GM23338 (cell line): Measurements from ENCODE around the gene PTGR3. TPM values are rescaled to one million over a fixed set of nuclear protein-coding genes. Genes with fewer than 3 reads are reported as not detected.

Experiments used
- ATAC-seq: fragments of 200-7000 bp; cut with Tn5 transposase; 3 replicates; pipeline ENCODE4 v1.9.1; 2020
- DNase-seq: peaks from one replicate; pipeline ENCODE4 v3.0.0-alpha.2; 2015; ENCODE audit warnings: low spot score
- H2AFZ ChIP-seq: fragments of 200-600 bp; sonication (generic); 2 replicates; pipeline ENCODE4 v1.8.0; 2016; ENCODE audit warnings: antibody characterized with exemption, mild to moderate bottlenecking, moderate library complexity
- H3F3A ChIP-seq: fragments of 200-600 bp; sonication (generic); replicated peaks from 2 replicates; pipeline ENCODE4 v1.8.0; 2017; ENCODE audit warnings: antibody characterized with exemption, mixed run types, low read depth
- H3K27ac ChIP-seq: fragments of 200-600 bp; sonication (generic); 2 replicates; pipeline ENCODE4 v1.6.1; 2016; ENCODE audit warnings: low read depth
- H3K27me3 ChIP-seq: fragments of 200-600 bp; sonication (generic); 2 replicates; pipeline ENCODE4 v1.8.0; 2016; ENCODE audit warnings: mild to moderate bottlenecking, mixed run types, moderate library complexity; ENCODE audit not compliant: insufficient read depth
- H3K36me3 ChIP-seq: fragments of 200-600 bp; sonication (generic); 2 replicates; pipeline ENCODE4 v1.8.0; 2016; ENCODE audit warnings: mild to moderate bottlenecking; ENCODE audit not compliant: insufficient read depth
- H3K4me1 ChIP-seq: fragments of 200-600 bp; sonication (generic); 2 replicates; pipeline ENCODE4 v1.8.0; 2016; ENCODE audit warnings: mild to moderate bottlenecking, moderate library complexity; ENCODE audit not compliant: insufficient read depth
- H3K4me2 ChIP-seq: fragments of 200-600 bp; sonication (generic); 2 replicates; pipeline ENCODE4 v1.7.1; 2017; ENCODE audit warnings: mixed run types
- H3K4me3 ChIP-seq: fragments of 200-600 bp; sonication (generic); 2 replicates; pipeline ENCODE4 v1.6.1; 2016; ENCODE audit warnings: mixed run types
- H3K79me2 ChIP-seq: fragments of 200-600 bp; sonication (generic); replicated peaks from 2 replicates; pipeline ENCODE4 v1.8.0; 2017; ENCODE audit warnings: mild to moderate bottlenecking; ENCODE audit not compliant: insufficient read depth
- H3K9me2 ChIP-seq: fragments of 200-600 bp; sonication (generic); 2 replicates; pipeline ENCODE4 v1.8.0; 2017; ENCODE audit not compliant: insufficient read depth
- H4K20me1 ChIP-seq: fragments of 200-600 bp; sonication (generic); replicated peaks from 2 replicates; pipeline ENCODE4 v1.8.0; 2017; ENCODE audit warnings: mild to moderate bottlenecking; ENCODE audit not compliant: insufficient read depth
- H3K27ac Mint-ChIP-seq: 2 replicates; pipeline ENCODE4 v1.8.0; 2020; ENCODE audit warnings: inconsistent platforms, mild to moderate bottlenecking, moderate library complexity, mixed read lengths
- H3K27me3 Mint-ChIP-seq: 3 replicates; pipeline ENCODE4 v1.8.0; 2022; ENCODE audit warnings: low read depth, mild to moderate bottlenecking, moderate library complexity, mixed read lengths, inconsistent platforms; ENCODE audit not compliant: insufficient read depth, poor library complexity
- H3K36me3 Mint-ChIP-seq: 3 replicates; pipeline ENCODE4 v1.8.0; 2021; ENCODE audit warnings: low read depth, mild to moderate bottlenecking, inconsistent platforms, moderate library complexity, mixed read lengths
- H3K4me1 Mint-ChIP-seq: 3 replicates; pipeline ENCODE4 v1.8.0; 2020; ENCODE audit warnings: mild to moderate bottlenecking, inconsistent platforms, mixed read lengths
- H3K4me3 Mint-ChIP-seq: 3 replicates; pipeline ENCODE4 v1.8.0; 2021; ENCODE audit warnings: moderate library complexity, mild to moderate bottlenecking, inconsistent platforms, mixed read lengths
- H3K9me3 Mint-ChIP-seq: 3 replicates; pipeline ENCODE4 v1.8.0; 2020; ENCODE audit warnings: moderate library complexity, mild to moderate bottlenecking, inconsistent platforms, mixed read lengths
- CREB1 ChIP-seq: fragments of 250-450 bp; sonication (Bioruptor Pico); IDR thresholded peaks from 2 replicates; pipeline ENCODE4 v1.5.0; 2020; ENCODE audit warnings: low read depth, mild to moderate bottlenecking, moderate library complexity
- CTCF ChIP-seq, 2 experiments: fragments of 200-600 bp in 1 of 2; sonication (generic) in 1 of 2; conservative IDR thresholded peaks; 2 replicates each; pipeline versions ENCODE4 v1.5.1 to v1.6.1; 2016 to 2017; ENCODE audit warnings: antibody characterized with exemption in 2 of 2, low read depth in 2 of 2, mild to moderate bottlenecking in 2 of 2, moderate library complexity in 1 of 2
- ETS1 ChIP-seq: IDR thresholded peaks from 2 replicates; pipeline ENCODE4 v1.6.1; 2016; ENCODE audit warnings: antibody characterized with exemption
- EZH2 ChIP-seq: fragments of 200-600 bp; sonication (generic); IDR thresholded peaks from one replicate; pipeline ENCODE4 v1.8.0; 2017; ENCODE audit warnings: antibody characterized with exemption, mild to moderate bottlenecking, low read depth; ENCODE audit not compliant: unreplicated experiment
- EZH2phosphoT487 ChIP-seq: fragments of 200-600 bp; sonication (generic); IDR thresholded peaks from one replicate; pipeline ENCODE4 v1.8.1; 2018; ENCODE audit warnings: antibody characterized with exemption; ENCODE audit not compliant: unreplicated experiment
- JUNB ChIP-seq: IDR thresholded peaks from one replicate; pipeline ENCODE4 v1.6.1; 2016; ENCODE audit warnings: antibody characterized with exemption; ENCODE audit not compliant: unreplicated experiment
- NANOG ChIP-seq: IDR thresholded peaks from 2 replicates; pipeline ENCODE4 v1.6.1; 2016; ENCODE audit warnings: antibody characterized with exemption, borderline replicate concordance
- POLR2AphosphoS5 ChIP-seq: IDR thresholded peaks from 2 replicates; pipeline ENCODE4 v1.6.1; 2016; ENCODE audit warnings: antibody characterized with exemption, low read depth
- REST ChIP-seq: IDR thresholded peaks from one replicate; pipeline ENCODE4 v1.6.1; 2018; ENCODE audit warnings: antibody characterized with exemption; ENCODE audit not compliant: unreplicated experiment
- STAT1 ChIP-seq: IDR thresholded peaks from one replicate; pipeline ENCODE4 v1.6.1; 2016; ENCODE audit warnings: antibody characterized with exemption; ENCODE audit not compliant: unreplicated experiment
- ZNF114 ChIP-seq: fragments of 250-450 bp; sonication (Bioruptor Pico); IDR thresholded peaks from 2 replicates; pipeline ENCODE4 v1.5.0; 2020; ENCODE audit warnings: mild to moderate bottlenecking, moderate library complexity
- ZNF331 ChIP-seq: fragments of 250-450 bp; sonication (Bioruptor Pico); IDR thresholded peaks from 2 replicates; pipeline ENCODE4 v1.5.0; 2020; ENCODE audit warnings: low read depth, mild to moderate bottlenecking, moderate library complexity
- ZNF462 ChIP-seq: fragments of 250-450 bp; sonication (Bioruptor Pico); IDR thresholded peaks from 2 replicates; pipeline ENCODE4 v1.5.0; 2020; ENCODE audit warnings: mild to moderate bottlenecking, moderate library complexity
- polyA plus RNA-seq: library from polyadenylated mRNA; unstranded; fragments of >200 nt; fragmentation: Nextera tagmentation; extraction: Ambion mirVana; gene quantifications from 2 replicates; pipeline ENCODE4 v1.2.1, GENCODE V29; 2016
- total RNA-seq: library from RNA; depleted of rRNA; stranded (reverse); fragments of >200 nt; shearing (Covaris generic); gene quantifications from 2 replicates; pipeline ENCODE4 v1.2.3, GENCODE V29; 2014

PTGR3 gene
- total and polyA plus RNA-seq, 2 experiments from 2014 or later: 0.84 to 1.5 TPM

- H3K9me2 ChIP-seq: no peaks in the 10 kb centered on the region
- H2AFZ ChIP-seq: no peak overlapping the region
- Mint-ChIP-seq H3K4me1 (no peaks in the 10 kb centered on the region; the same call in 2 of the 3 replicates), H3K36me3 (no peaks in the 10 kb centered on the region), H3K27ac (no peak overlapping the region), H3K4me3 (no peak overlapping the region), H3K27me3 (no peaks in the 10 kb centered on the region), H3K9me3 (no peaks in the 10 kb centered on the region)
- H3K4me1 ChIP-seq: no peaks in the 10 kb centered on the region
- H3K27ac ChIP-seq: no peak overlapping the region
- no peaks in the 10 kb centered on the region for H3K27me3 ChIP-seq
- TF ChIP-seq JUNB: no peak
- TF ChIP-seq ETS1: no peak
- no peak for TF ChIP-seq CTCF (conservative IDR thresholded peaks at IDR 0.05; ENCODE audit: low read depth in 2 of 2)
- no peak for TF ChIP-seq NANOG
- no peak for TF ChIP-seq ZNF331
- TF ChIP-seq ZNF462 (CRISPR knock-in tag): no peak
- TF ChIP-seq REST: no peak
- no peak for TF ChIP-seq POLR2AphosphoS5
- no peak for TF ChIP-seq EZH2
- no peak for TF ChIP-seq CREB1 (CRISPR knock-in tag)
- TF ChIP-seq STAT1: no peak
- TF ChIP-seq ZNF114: no peak
- TF ChIP-seq EZH2phosphoT487: no peak
- H3K36me3 ChIP-seq: no peaks in the 10 kb centered on the region
- DNase-seq (no peak), ATAC-seq (no peak)
- H3K4me2 ChIP-seq: no peak overlapping the region
- H3F3A ChIP-seq: no peaks in the 10 kb centered on the region
- no peaks in the 10 kb centered on the region for H4K20me1 ChIP-seq
- H3K79me2 ChIP-seq: no peaks in the 10 kb centered on the region
- no peak overlapping the region for H3K4me3 ChIP-seq
Measured at GRCh38 chr18:75249672-75250470, 40.9 kb upstream of the PTGR3 start.
